GM12878 (cell line): ENCODE data around the gene IFITM1. TPM values are rescaled to one million over a fixed set of nuclear protein-coding genes. Genes with fewer than 3 reads are reported as not detected.

ENCODE experiments used
- ASH2L ChIP-seq: fragments of 300-600, 200-600 bp; sonication (generic); IDR thresholded peaks from 2 replicates; pipeline ENCODE4 v1.6.1; 2017; ENCODE audit warnings: low read depth, mild to moderate bottlenecking, borderline replicate concordance
- ATF7 ChIP-seq: fragments of 450-650 bp; IDR thresholded peaks from 2 replicates; pipeline ENCODE4 v1.6.1; 2016; ENCODE audit warnings: low read depth, mild to moderate bottlenecking
- BACH1 ChIP-seq: fragments of 450-650 bp; IDR thresholded peaks from 2 replicates; pipeline ENCODE4 v1.6.1; 2017; ENCODE audit warnings: mild to moderate bottlenecking, borderline replicate concordance
- BCL11A ChIP-seq: IDR thresholded peaks from 2 replicates; pipeline ENCODE4 v1.6.1; 2011; ENCODE audit warnings: low read depth, low read length
- BMI1 ChIP-seq: fragments of 450-650 bp; IDR thresholded peaks from 2 replicates; pipeline ENCODE4 v1.6.1; 2016; ENCODE audit warnings: mild to moderate bottlenecking, moderate library complexity, borderline replicate concordance
- CREB1 ChIP-seq: IDR thresholded peaks from 2 replicates; pipeline ENCODE4 v1.6.1; 2012; ENCODE audit warnings: low read depth, mild to moderate bottlenecking, inconsistent platforms
- FOXM1 ChIP-seq: IDR thresholded peaks from 2 replicates; pipeline ENCODE4 v1.6.1; 2012; ENCODE audit warnings: low read depth, mild to moderate bottlenecking, inconsistent platforms, low read length, moderate library complexity
- GATAD2B ChIP-seq: fragments of 450-650 bp; conservative IDR thresholded peaks from 2 replicates; pipeline ENCODE4 v1.6.1; 2017; ENCODE audit warnings: low read depth, mild to moderate bottlenecking, moderate library complexity
- HDAC2 ChIP-seq: fragments of 200-600 bp; sonication (generic); IDR thresholded peaks from 2 replicates; pipeline ENCODE4 v1.6.1; 2017
- JUND ChIP-seq: IDR thresholded peaks from 2 replicates; pipeline ENCODE4 v1.6.1; 2012; ENCODE audit warnings: low read depth, mild to moderate bottlenecking, low read length, improper control_type of control experiment, moderate library complexity
- MTA3 ChIP-seq: IDR thresholded peaks from 2 replicates; pipeline ENCODE4 v1.6.1; 2012; ENCODE audit warnings: low read length, inconsistent platforms, borderline replicate concordance
- NFYA ChIP-seq: IDR thresholded peaks from 2 replicates; pipeline ENCODE4 v1.6.1; 2011; ENCODE audit warnings: low read depth, mild to moderate bottlenecking, low read length, improper control_type of control experiment, borderline replicate concordance
- NR2C2 ChIP-seq: IDR thresholded peaks from 2 replicates; pipeline ENCODE4 v1.6.1; 2011; ENCODE audit warnings: borderline replicate concordance, low read depth; ENCODE audit not compliant: control insufficient read depth, insufficient read length
- PAX5 ChIP-seq: IDR thresholded peaks from 2 replicates; pipeline ENCODE4 v1.6.1; 2011; ENCODE audit warnings: low read depth, low read length, borderline replicate concordance
- PKNOX1 ChIP-seq: fragments of 450-650 bp; IDR thresholded peaks from 2 replicates; pipeline ENCODE4 v1.6.1; 2016; ENCODE audit warnings: mild to moderate bottlenecking
- PML ChIP-seq: IDR thresholded peaks from 2 replicates; pipeline ENCODE4 v1.6.1; 2012; ENCODE audit warnings: low read length, inconsistent platforms
- POLR2AphosphoS2 ChIP-seq: IDR thresholded peaks from 2 replicates; pipeline ENCODE4 v1.6.1; 2011; ENCODE audit warnings: low read depth, mild to moderate bottlenecking, low read length, improper control_type of control experiment, moderate library complexity
- SIX5 ChIP-seq: IDR thresholded peaks from 2 replicates; pipeline ENCODE4 v1.6.1; 2011; ENCODE audit warnings: mild to moderate bottlenecking, low read depth, low read length, moderate library complexity; ENCODE audit not compliant: severe bottlenecking
- WRNIP1 ChIP-seq: IDR thresholded peaks from 2 replicates; pipeline ENCODE4 v1.6.1; 2011; ENCODE audit warnings: low read depth, low read length, improper control_type of control experiment, borderline replicate concordance
- ZBTB4 ChIP-seq: fragments of 450-650 bp; formaldehyde crosslinking; IDR thresholded peaks from 2 replicates; pipeline ENCODE4 v1.4.0; 2022; ENCODE audit warnings: mild to moderate bottlenecking, moderate library complexity
- ZNF207 ChIP-seq: fragments of 450-650 bp; IDR thresholded peaks from 2 replicates; pipeline ENCODE4 v1.6.1; 2014; ENCODE audit warnings: antibody characterized with exemption, mild to moderate bottlenecking, borderline replicate concordance
- ZNF592 ChIP-seq: fragments of 450-650 bp; IDR thresholded peaks from 2 replicates; pipeline ENCODE4 v1.6.1; 2017; ENCODE audit warnings: mild to moderate bottlenecking, moderate library complexity
- polyA plus RNA-seq, 11 experiments: library from polyadenylated mRNA; depleted of rRNA in 4 of 11; unstranded in 6 of 11; stranded (reverse) in 5 of 11; fragments of >200 nt; fragmentation: Nextera tagmentation in 4 of 11; fragmentation: Illumina TruSeq in 1 of 11; extraction: Ambion mirVana in 4 of 11; extraction: Trizol in 1 of 11; gene quantifications; 1 replicate in 1 of 11; 2 replicates in 10 of 11; pipeline versions ENCODE4 v1.2.1 to v1.2.3, GENCODE V29; 2011 to 2016; ENCODE audit warnings: inconsistent platforms in 2 of 11, missing spikeins in 2 of 11, low read depth in 1 of 11
- total RNA-seq, 4 experiments: library from RNA; depleted of rRNA in 3 of 4; stranded (reverse); fragments of >200 nt in 3 of 4; fragmentation: Illumina TruSeq in 1 of 4; extraction: Trizol in 1 of 4; gene quantifications; 2 replicates each; pipeline versions ENCODE4 v1.2.1 to v1.2.3, GENCODE V29; 2013 to 2021

The IFITM1 gene
- total and polyA plus RNA-seq, 10 of the 15 experiments (the other 5 are each of a cell fraction or from before 2014, with no cell fraction given), result 396 to 2,788 (median 607) TPM

- no peak for TF ChIP-seq HDAC2
- peak; percentile 94 for TF ChIP-seq ZNF592
- TF ChIP-seq SIX5, result no peak
- no peak for TF ChIP-seq ASH2L
- no peak for TF ChIP-seq NR2C2
- TF ChIP-seq ZNF207, result no peak
- TF ChIP-seq MTA3, result 0 out of 2 replicates have a peak, but pooled peaks have one; percentile 78
- peak; percentile 81 for TF ChIP-seq BACH1
- TF ChIP-seq PKNOX1, result peak; percentile 15; the same call in 1 of the 2 replicates
- no peak for TF ChIP-seq WRNIP1
- no peak for TF ChIP-seq FOXM1
- no peak for TF ChIP-seq ATF7
- TF ChIP-seq ZBTB4 (CRISPR knock-in tag), result 0 out of 2 replicates have a peak, but pooled peaks have one; percentile 64
- TF ChIP-seq JUND, result no peak
- no peak for TF ChIP-seq NFYA
- TF ChIP-seq CREB1, result no peak; the same call in 1 of the 2 replicates
- TF ChIP-seq POLR2AphosphoS2, result no peak; the same call in 1 of the 2 replicates
- peak; percentile 84 for TF ChIP-seq GATAD2B
- no peak; the same call in 1 of the 2 replicates for TF ChIP-seq BCL11A
- TF ChIP-seq PAX5, result 0 out of 2 replicates have a peak, but pooled peaks have one; percentile 50
- 0 out of 2 replicates have a peak, but pooled peaks have one; percentile 52 for TF ChIP-seq PML
- no peak for TF ChIP-seq BMI1
Measured at GRCh38 chr11:355581-356458, 42.0 kb downstream of the IFITM1 start (continued).
